Fibroblast of mammary gland (primary cell): Measurements from ENCODE around the gene IP6K1.
A peak's percentile ranks its signal among the peaks of the same experiment; 100 is the strongest.

ENCODE experiments used
- DNase-seq: peaks from one replicate; pipeline ENCODE4 v3.0.0-alpha.2; 2010; ENCODE audit warnings: low read depth
- H3K4me3 ChIP-seq: 2 replicates; pipeline ENCODE4 v1.5.1; 2011; ENCODE audit warnings: low read depth, mild to moderate bottlenecking, low read length, moderate library complexity; ENCODE audit not compliant: control insufficient read depth
- TF ChIP-seq, protein P1 (sequence below): conservative IDR thresholded peaks from 2 replicates; pipeline ENCODE4 v1.5.1; 2011; ENCODE audit warnings: low read depth, low read length, inconsistent platforms; ENCODE audit not compliant: control insufficient read depth, insufficient read depth

Gene IP6K1

DNA sequence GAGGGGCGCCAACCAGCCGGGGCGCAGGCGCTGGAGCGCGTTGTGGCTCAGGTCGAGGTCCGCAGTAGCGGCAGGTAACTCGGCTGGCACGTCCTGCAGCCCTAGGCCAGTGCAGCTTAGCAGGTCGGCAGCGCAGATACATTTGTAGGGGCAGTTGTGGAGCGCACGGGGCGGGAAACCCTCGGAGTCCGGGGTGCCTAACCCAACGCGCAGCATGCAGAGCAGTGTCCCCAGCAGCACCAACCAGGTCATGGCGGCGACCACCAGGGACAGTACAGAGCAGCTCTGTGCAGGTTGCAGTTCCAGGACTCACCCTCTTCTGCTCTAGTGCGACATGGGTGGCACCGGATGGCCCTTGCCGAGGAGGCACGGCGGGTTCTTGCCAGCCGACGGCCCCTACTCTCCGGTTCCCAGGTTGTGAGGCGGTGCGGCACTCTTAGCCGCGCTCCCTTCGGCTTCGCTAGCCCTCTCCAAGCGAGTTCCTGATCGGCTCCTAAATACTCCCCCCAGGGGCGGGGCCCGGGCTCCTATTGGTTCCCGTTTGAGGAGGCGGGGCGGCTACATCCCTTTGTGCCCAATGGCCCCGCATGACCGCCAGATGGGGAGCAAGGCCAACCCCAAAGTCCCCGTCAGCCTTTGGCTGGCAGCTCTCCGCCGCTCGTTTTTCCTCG is 67.0 kb downstream of the IP6K1 start, which contains the start of gene AMIGO3:
Gene AMIGO3, minus strand, starts transcription at position 471 of the 671 bp plus-strand sequence. Its CDS starts 219 bp downstream, at position 252.
- TF ChIP-seq, protein P1, sequence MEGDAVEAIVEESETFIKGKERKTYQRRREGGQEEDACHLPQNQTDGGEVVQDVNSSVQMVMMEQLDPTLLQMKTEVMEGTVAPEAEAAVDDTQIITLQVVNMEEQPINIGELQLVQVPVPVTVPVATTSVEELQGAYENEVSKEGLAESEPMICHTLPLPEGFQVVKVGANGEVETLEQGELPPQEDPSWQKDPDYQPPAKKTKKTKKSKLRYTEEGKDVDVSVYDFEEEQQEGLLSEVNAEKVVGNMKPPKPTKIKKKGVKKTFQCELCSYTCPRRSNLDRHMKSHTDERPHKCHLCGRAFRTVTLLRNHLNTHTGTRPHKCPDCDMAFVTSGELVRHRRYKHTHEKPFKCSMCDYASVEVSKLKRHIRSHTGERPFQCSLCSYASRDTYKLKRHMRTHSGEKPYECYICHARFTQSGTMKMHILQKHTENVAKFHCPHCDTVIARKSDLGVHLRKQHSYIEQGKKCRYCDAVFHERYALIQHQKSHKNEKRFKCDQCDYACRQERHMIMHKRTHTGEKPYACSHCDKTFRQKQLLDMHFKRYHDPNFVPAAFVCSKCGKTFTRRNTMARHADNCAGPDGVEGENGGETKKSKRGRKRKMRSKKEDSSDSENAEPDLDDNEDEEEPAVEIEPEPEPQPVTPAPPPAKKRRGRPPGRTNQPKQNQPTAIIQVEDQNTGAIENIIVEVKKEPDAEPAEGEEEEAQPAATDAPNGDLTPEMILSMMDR, result peak; percentile 39
- peak; percentile 89 for DNase-seq
- H3K4me3 ChIP-seq, result peak within 1 kb of the TSS; percentile 46

DNA sequence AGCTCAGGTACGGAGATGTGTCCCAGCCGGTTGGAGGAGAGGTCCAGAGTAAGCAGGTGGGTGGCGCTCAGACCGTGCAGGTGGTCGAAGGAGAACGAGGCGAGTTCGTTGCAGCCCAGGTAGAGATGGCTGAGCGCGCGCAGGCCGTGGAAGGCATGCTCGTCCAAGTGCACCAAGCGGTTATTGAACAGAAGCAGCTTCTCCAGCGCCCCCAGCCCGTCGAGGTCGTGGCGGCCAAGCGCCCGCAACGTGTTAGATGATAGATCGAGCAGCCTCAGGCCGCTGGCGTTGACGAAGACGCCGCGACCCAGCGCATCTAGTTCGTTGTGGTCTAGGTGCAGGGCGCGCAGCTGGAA is 67.5 kb downstream of the IP6K1 start:
- TF ChIP-seq, protein P1, result no peak
- DNase-seq, result no peak
- H3K4me3 ChIP-seq, result peak overlapping the region; percentile 46

DNA sequence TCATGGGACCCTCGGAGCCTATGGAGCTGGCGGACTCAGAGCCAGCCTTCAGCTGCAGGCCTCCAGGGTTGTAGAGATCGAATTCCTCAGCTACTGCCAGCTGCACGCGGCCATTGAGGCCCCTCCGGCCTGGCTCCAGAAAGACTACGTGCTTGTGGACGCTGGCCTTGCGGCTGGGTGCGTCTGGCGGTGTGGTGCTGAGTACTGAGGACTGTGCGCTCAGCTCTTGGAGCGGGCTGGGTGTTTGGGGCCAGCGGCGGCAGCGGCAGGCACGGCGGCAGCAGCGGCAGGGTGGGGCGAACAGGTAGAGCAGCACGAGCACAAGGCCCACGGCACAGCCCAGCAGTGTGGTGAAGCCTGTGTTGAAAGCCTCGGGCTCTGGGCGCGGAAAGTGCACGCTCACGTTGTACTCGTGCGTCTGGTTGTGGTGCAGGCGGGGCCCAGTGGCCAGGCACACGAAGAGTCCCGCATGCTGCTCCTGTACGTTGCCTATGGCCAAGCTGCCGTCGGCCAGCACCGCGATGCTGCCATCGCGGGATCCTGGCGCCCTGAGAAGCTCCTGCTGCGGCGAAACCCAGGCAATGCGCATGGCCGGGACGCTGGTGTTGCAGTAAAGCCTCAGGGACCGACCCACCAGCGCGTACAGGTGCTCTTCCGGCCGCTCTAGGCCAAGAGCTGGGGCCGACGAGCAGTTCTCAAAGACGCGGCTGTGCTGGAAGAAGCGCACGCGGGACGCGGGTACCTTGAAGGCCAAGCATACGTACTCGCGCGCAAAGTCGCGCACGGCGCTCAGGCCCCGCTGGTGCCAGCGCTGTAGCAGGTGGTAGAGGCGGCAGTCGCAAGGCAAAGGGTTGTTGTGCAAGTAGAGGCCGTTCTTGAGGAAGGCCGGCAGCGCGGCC is 68.1 kb downstream of the IP6K1 start:
- TF ChIP-seq, protein P1, result no peak
- no peak overlapping the region for H3K4me3 ChIP-seq
- no peak for DNase-seq

DNA sequence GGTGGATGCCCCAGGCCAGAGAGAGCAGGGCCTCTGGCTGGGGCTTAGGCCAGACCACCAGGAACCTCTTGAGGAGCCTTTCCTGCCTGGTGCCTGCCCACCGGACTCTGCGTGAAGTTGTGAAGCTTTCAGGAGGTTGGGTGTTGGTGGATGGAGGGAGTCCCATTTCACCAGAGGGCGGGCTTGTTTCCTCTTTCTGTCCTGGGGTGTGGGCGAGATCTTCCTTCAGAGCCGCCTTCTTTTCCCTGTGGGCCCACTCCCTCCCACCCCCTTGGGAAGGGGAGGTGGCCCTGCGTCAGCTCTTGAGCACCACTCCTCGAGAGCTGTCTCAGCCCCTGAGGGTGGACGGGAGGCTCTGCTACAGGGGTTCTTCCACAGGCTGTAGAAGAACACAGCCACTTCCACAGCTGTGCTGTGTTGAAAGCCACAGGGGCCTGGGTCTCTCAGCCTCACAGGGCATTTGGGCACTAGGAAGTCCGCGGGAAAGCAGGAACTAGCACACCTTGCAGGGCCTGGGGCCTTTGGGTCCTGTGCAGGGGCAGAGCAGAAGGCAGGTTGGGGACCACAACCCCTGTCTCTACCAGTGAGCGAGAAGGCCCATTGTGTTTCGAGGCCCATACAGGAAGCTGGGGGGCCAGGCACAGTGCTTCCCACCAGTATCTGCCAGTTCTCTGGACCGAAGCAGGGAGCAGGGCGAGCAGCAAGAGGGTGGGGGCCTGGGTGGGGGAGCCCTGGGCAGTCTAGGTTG is 69.0 kb downstream of the IP6K1 start:
- TF ChIP-seq, protein P1, result no peak
- H3K4me3 ChIP-seq, result no peak overlapping the region
- no peak for DNase-seq

DNA sequence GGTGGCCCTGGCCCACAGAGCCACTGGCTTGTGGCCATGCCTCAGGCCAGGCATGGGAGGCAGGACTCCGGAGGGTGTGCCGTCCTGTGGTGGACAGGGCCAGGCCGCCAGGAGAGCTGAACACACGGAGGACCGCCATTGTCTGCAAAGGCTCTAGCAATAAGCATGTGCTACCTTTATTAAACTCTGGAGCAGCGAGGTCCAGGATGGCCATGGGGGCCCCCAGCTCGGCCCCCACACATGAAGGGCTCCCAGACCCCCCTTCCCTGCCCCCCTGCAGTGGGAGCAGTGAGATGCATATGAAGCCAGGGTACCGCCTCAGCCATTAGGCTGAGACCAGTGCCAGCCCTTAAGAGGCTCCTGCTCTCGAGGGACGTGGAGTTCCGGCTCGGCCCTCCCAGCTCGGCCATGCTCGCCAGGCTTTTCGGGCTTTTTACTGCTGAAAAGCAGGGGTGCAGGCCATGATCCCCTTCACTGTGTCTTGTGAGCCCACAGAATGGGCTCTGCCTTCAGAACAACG is 69.6 kb downstream of the IP6K1 start:
- DNase-seq, result no peak
- TF ChIP-seq, protein P1, result no peak
- no peak overlapping the region for H3K4me3 ChIP-seq

DNA sequence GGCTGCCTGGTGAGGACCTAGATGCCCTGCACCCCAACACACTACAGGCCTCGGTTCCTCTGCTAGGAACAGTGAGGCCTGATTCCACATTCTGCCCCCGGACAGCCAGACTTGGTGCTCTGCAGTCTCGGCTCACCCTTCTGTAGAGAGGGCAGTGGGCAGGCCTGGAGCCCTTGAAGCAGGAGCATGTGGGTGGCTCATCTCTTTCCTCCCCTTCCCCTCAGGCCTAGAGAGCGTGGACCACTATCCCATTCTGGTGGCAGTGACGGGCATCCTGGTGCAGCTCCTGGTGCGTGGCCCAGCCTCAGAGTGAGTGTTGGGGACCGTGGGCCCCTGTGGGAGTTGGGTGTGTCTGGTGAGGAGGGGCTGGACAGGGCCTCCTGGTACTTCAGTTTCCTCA is 70.2 kb downstream of the IP6K1 start:
- TF ChIP-seq, protein P1, result no peak
- no peak overlapping the region for H3K4me3 ChIP-seq
- no peak for DNase-seq
